SK-N-SH treated with all-trans-retinoic acid at 6 μM for 48 hours (cell line): ENCODE data around the gene ARHGEF16.

ENCODE experiments used
- PPARA ChIP-seq: fragments of 250-450 bp; sonication (Bioruptor Pico); IDR thresholded peaks from 2 replicates; pipeline ENCODE4 v1.5.0; 2020; ENCODE audit warnings: mild to moderate bottlenecking, borderline replicate concordance
- RARB ChIP-seq: fragments of 250-450 bp; sonication (Bioruptor Pico); IDR thresholded peaks from 2 replicates; pipeline ENCODE4 v1.8.0; 2021; ENCODE audit warnings: mild to moderate bottlenecking, moderate library complexity
- ZC3H10 ChIP-seq: fragments of 250-450 bp; sonication (Bioruptor Pico); IDR thresholded peaks from 2 replicates; pipeline ENCODE4 v1.5.1; 2021; ENCODE audit warnings: mild to moderate bottlenecking, moderate library complexity
- ZFP3 ChIP-seq: fragments of 250-450 bp; sonication (Bioruptor Pico); IDR thresholded peaks from 2 replicates; pipeline ENCODE4 v1.5.0; 2020; ENCODE audit warnings: mild to moderate bottlenecking, moderate library complexity
- ZNF565 ChIP-seq: fragments of 450-650 bp; formaldehyde crosslinking; conservative IDR thresholded peaks from 2 replicates; pipeline ENCODE4 v1.5.0; 2020; ENCODE audit warnings: low read depth, mild to moderate bottlenecking, moderate library complexity
- TF ChIP-seq, protein P1 (sequence below): fragments of 250-450 bp; sonication (Bioruptor Pico); IDR thresholded peaks from 2 replicates; pipeline ENCODE4 v1.8.0; 2020; ENCODE audit warnings: mild to moderate bottlenecking, moderate library complexity, borderline replicate concordance
- TF ChIP-seq, protein P2 (sequence below): fragments of 250-450 bp; sonication (Bioruptor Pico); IDR thresholded peaks from 2 replicates; pipeline ENCODE4 v1.5.0; 2020; ENCODE audit warnings: mild to moderate bottlenecking, moderate library complexity
- TF ChIP-seq, protein P3 (sequence below): fragments of 250-450 bp; sonication (Bioruptor Pico); IDR thresholded peaks from 2 replicates; pipeline ENCODE4 v1.8.0; 2021; ENCODE audit warnings: low read depth, mild to moderate bottlenecking, moderate library complexity, borderline replicate concordance
- TF ChIP-seq, protein P4 (sequence below): fragments of 250-450 bp; sonication (Bioruptor Pico); IDR thresholded peaks from 2 replicates; pipeline ENCODE4 v1.5.1; 2021; ENCODE audit warnings: mild to moderate bottlenecking, moderate library complexity

DNA sequence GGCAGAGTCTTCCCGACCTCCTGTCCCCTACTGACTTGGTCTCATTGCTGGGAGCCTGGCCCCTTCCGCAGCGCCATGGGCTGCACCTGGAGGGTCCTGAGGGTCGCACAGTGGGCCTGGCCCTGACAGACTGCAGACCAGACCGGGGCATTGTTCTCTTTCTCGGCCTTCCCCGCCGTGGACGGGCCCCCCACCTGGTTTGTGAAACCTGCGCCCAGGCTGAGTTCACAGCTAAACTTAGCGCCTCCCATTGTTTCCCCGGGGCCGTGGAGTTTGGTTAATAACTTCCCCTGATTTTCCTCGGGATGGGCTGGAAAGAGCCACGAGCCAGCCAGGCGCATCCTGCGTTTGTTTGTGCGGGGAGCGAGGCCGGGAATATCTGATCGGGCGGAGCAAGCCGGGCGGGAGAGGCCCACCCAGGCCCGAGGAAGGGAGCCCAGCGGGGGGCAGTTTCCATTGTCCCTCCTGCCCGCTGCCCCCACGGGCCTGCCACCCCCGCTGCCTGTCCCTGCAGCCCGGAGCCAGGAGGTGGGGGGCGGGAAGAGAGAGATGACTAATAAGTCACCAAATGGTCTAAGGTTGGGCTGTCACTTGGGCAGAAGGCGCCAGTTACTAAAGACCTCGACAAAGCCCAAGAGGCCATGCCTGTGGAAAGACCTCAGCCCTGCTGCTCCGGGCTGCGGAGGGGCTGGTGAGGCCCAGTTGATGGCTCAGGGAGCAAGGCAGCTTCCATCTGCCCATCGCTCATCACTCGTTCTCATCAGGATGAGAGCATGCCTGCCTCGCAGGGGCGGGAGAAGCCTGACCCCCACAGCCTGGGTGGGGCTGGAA is 39.0 kb upstream of the ARHGEF16 start:
- no peak for TF ChIP-seq ZFP3
- TF ChIP-seq, protein P1, sequence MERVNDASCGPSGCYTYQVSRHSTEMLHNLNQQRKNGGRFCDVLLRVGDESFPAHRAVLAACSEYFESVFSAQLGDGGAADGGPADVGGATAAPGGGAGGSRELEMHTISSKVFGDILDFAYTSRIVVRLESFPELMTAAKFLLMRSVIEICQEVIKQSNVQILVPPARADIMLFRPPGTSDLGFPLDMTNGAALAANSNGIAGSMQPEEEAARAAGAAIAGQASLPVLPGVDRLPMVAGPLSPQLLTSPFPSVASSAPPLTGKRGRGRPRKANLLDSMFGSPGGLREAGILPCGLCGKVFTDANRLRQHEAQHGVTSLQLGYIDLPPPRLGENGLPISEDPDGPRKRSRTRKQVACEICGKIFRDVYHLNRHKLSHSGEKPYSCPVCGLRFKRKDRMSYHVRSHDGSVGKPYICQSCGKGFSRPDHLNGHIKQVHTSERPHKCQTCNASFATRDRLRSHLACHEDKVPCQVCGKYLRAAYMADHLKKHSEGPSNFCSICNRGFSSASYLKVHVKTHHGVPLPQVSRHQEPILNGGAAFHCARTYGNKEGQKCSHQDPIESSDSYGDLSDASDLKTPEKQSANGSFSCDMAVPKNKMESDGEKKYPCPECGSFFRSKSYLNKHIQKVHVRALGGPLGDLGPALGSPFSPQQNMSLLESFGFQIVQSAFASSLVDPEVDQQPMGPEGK (CRISPR knock-in tag): no peak
- TF ChIP-seq PPARA (CRISPR knock-in tag): no peak
- no peak for TF ChIP-seq ZC3H10 (CRISPR knock-in tag)
- TF ChIP-seq, protein P2, sequence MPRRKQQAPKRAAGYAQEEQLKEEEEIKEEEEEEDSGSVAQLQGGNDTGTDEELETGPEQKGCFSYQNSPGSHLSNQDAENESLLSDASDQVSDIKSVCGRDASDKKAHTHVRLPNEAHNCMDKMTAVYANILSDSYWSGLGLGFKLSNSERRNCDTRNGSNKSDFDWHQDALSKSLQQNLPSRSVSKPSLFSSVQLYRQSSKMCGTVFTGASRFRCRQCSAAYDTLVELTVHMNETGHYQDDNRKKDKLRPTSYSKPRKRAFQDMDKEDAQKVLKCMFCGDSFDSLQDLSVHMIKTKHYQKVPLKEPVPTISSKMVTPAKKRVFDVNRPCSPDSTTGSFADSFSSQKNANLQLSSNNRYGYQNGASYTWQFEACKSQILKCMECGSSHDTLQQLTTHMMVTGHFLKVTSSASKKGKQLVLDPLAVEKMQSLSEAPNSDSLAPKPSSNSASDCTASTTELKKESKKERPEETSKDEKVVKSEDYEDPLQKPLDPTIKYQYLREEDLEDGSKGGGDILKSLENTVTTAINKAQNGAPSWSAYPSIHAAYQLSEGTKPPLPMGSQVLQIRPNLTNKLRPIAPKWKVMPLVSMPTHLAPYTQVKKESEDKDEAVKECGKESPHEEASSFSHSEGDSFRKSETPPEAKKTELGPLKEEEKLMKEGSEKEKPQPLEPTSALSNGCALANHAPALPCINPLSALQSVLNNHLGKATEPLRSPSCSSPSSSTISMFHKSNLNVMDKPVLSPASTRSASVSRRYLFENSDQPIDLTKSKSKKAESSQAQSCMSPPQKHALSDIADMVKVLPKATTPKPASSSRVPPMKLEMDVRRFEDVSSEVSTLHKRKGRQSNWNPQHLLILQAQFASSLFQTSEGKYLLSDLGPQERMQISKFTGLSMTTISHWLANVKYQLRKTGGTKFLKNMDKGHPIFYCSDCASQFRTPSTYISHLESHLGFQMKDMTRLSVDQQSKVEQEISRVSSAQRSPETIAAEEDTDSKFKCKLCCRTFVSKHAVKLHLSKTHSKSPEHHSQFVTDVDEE (CRISPR knock-in tag): no peak
- TF ChIP-seq, protein P3, sequence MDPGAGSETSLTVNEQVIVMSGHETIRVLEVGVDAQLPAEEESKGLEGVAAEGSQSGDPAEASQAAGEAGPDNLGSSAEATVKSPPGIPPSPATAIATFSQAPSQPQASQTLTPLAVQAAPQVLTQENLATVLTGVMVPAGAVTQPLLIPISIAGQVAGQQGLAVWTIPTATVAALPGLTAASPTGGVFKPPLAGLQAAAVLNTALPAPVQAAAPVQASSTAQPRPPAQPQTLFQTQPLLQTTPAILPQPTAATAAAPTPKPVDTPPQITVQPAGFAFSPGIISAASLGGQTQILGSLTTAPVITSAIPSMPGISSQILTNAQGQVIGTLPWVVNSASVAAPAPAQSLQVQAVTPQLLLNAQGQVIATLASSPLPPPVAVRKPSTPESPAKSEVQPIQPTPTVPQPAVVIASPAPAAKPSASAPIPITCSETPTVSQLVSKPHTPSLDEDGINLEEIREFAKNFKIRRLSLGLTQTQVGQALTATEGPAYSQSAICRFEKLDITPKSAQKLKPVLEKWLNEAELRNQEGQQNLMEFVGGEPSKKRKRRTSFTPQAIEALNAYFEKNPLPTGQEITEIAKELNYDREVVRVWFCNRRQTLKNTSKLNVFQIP (CRISPR knock-in tag): no peak
- TF ChIP-seq ZNF565 (CRISPR knock-in tag): no peak
- TF ChIP-seq, protein P4, sequence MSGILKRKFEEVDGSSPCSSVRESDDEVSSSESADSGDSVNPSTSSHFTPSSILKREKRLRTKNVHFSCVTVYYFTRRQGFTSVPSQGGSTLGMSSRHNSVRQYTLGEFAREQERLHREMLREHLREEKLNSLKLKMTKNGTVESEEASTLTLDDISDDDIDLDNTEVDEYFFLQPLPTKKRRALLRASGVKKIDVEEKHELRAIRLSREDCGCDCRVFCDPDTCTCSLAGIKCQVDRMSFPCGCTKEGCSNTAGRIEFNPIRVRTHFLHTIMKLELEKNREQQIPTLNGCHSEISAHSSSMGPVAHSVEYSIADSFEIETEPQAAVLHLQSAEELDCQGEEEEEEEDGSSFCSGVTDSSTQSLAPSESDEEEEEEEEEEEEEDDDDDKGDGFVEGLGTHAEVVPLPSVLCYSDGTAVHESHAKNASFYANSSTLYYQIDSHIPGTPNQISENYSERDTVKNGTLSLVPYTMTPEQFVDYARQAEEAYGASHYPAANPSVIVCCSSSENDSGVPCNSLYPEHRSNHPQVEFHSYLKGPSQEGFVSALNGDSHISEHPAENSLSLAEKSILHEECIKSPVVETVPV (CRISPR knock-in tag): no peak
- no peak for TF ChIP-seq RARB (CRISPR knock-in tag)
